ENCODE results near the gene UBE2S. TPM values are rescaled to one million over a fixed set of nuclear protein-coding genes. Genes with fewer than 3 reads are reported as not detected.
"Not testable (repeated sequence)": the region's sequence is repeated elsewhere in the genome, so short reads cannot be mapped to it uniquely, and the experiment has no call there.

Gene UBE2S
- total RNA-seq, result 69.9 and 77.2 TPM in 2 replicates
- long read RNA-seq, result 0 reads

DNA sequence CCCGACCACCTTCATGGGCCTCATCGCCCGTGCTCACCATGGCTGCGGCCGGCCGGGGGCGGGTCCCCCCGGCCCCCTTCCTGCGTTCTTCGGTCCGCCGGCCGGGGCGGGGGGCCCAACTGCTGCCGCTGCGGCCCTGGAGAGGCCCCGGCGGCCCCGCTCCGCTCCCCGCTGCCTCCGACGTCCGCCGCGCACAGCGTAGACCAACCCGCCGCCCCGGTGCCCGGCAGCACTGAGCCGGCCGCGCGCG lies at the start of gene UBE2S:
Gene UBE2S, minus strand, starts transcription at position 239 of the 250 bp plus-strand sequence. Its CDS starts 199 bp downstream, at position 40.
- peaks cover 18% of the 10 kb centered on the region for H3K36me3 Mint-ChIP-seq (ENCODE audit: insufficient read depth)
- peaks cover 14% of the 10 kb centered on the region for H3K27me3 Mint-ChIP-seq
- not testable (repeated sequence) for H3K9me3 Mint-ChIP-seq (ENCODE audit: low read depth); DNase-seq (ENCODE audit: low spot score, unreplicated experiment)
- H3K27ac Mint-ChIP-seq, result peak within 1 kb of the TSS; percentile 98
- peak within 1 kb of the TSS; percentile 88 for H3K4me3 Mint-ChIP-seq (ENCODE audit: low read depth)
- peaks cover 14% of the 10 kb centered on the region for H3K4me1 Mint-ChIP-seq (ENCODE audit: low read depth)

GRCh38 chr19:55456347-55456746 lies 48.8 kb upstream of the UBE2S start:
- Mint-ChIP-seq H3K27me3 (peaks cover 20% of the 10 kb centered on the region), H3K4me3 (ENCODE audit: low read depth) (no peak overlapping the region), H3K36me3 (ENCODE audit: insufficient read depth) (peaks cover 7% of the 10 kb centered on the region), H3K27ac (no peak overlapping the region), H3K9me3 (ENCODE audit: low read depth) (no peaks in the 10 kb centered on the region), H3K4me1 (ENCODE audit: low read depth) (peaks cover 22% of the 10 kb centered on the region)
- no peak for DNase-seq (ENCODE audit: low spot score, unreplicated experiment)
- no peak for TF ChIP-seq CTCF (IDR thresholded peaks at IDR 0.05; ENCODE audit: unreplicated experiment)

- Mint-ChIP-seq H3K9me3 (ENCODE audit: low read depth) (no peaks in the 10 kb centered on the region), H3K4me3 (ENCODE audit: low read depth) (no peak overlapping the region), H3K36me3 (ENCODE audit: insufficient read depth) (peaks cover 7% of the 10 kb centered on the region), H3K27ac (no peak overlapping the region), H3K4me1 (ENCODE audit: low read depth) (peaks cover 20% of the 10 kb centered on the region), H3K27me3 (peaks cover 23% of the 10 kb centered on the region)
- DNase-seq (ENCODE audit: low spot score, unreplicated experiment), result no peak
- no peak for TF ChIP-seq CTCF (IDR thresholded peaks at IDR 0.05; ENCODE audit: unreplicated experiment)
Measured at GRCh38 chr19:55455576-55456235, 48.1 kb upstream of the UBE2S start.

DNA sequence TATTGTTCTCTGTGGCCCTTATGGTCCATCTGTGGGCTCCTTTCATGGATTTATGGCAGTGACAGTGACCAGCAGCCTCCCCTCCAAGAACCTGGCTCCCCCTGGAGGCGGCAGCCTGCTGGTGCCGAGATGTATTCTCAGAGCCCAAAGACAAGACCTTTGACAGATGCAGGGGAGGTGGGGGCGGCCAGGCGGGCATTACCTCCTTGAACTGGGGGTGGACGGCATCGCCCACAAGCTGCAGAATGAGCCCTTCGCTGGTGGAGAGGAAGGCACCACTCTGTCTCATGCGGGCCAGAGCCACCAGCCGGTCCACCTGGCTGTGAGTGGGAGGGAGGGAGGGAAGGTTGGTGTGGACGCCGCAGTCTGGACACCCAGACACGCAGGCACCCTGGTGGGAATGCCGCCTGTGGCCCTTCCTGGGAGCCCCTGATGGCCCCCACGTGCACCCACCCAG lies 47.2 kb upstream of the UBE2S start:
- H3K4me3 Mint-ChIP-seq (ENCODE audit: low read depth), result no peak overlapping the region
- no peak overlapping the region for H3K27ac Mint-ChIP-seq
- no peaks in the 10 kb centered on the region for H3K9me3 Mint-ChIP-seq (ENCODE audit: low read depth)
- peaks cover 27% of the 10 kb centered on the region for H3K27me3 Mint-ChIP-seq
- no peak for DNase-seq (ENCODE audit: low spot score, unreplicated experiment)
- peak; percentile 63 for TF ChIP-seq CTCF (IDR thresholded peaks at IDR 0.05; ENCODE audit: unreplicated experiment)
- peaks cover 7% of the 10 kb centered on the region for H3K36me3 Mint-ChIP-seq (ENCODE audit: insufficient read depth)
- peaks cover 11% of the 10 kb centered on the region for H3K4me1 Mint-ChIP-seq (ENCODE audit: low read depth)

GRCh38 chr19:55453511-55454260 lies 46.1 kb upstream of the UBE2S start:
- Mint-ChIP-seq H3K9me3 (ENCODE audit: low read depth) (no peaks in the 10 kb centered on the region), H3K4me3 (ENCODE audit: low read depth) (peak overlapping the region; percentile 16), H3K4me1 (ENCODE audit: low read depth) (peaks cover 8% of the 10 kb centered on the region), H3K36me3 (ENCODE audit: insufficient read depth) (peaks cover 7% of the 10 kb centered on the region), H3K27ac (peak overlapping the region; percentile 63), H3K27me3 (peaks cover 27% of the 10 kb centered on the region)
- TF ChIP-seq CTCF (IDR thresholded peaks at IDR 0.05; ENCODE audit: unreplicated experiment), result no peak
- no peak for DNase-seq (ENCODE audit: low spot score, unreplicated experiment)

Measured in progenitor cell of endocrine pancreas (in vitro differentiated cells).